Panc1 (cell line): ENCODE results near the gene KMT5B. TPM values are rescaled to one million over a fixed set of nuclear protein-coding genes. Genes with fewer than 3 reads are reported as not detected.

ENCODE experiments used
- ATAC-seq: fragments of 200-7000 bp; cut with Tn5 transposase; 2 replicates; pipeline ENCODE4 v1.9.1; 2020; ENCODE audit warnings: mild to moderate bottlenecking, moderate library complexity
- BruUV-seq: library from RNA; stranded (reverse); fragments of 400-500 nt; replicated peaks from 2 replicates; lab custom pipeline; 2021; lab: Mats Ljungman, UMichigan
- CTCF ChIA-PET: fragments of 300-600 bp; sonication (Branson Sonifier 250); formaldehyde crosslinking; loops from one replicate; lab custom pipeline; 2022; ENCODE audit warnings: antibody characterized with exemption; lab: Charles Lee
- POLR2A ChIA-PET: fragments of 300-600 bp; sonication (Branson Sonifier 250); formaldehyde crosslinking; loops from one replicate; lab custom pipeline; 2022; ENCODE audit warnings: antibody characterized with exemption; lab: Charles Lee
- DNase-seq: peaks from one replicate; pipeline ENCODE4 v3.0.0-alpha.2; 2010; ENCODE audit warnings: low read depth, low spot score
- H3K27ac ChIP-seq: 2 replicates; pipeline ENCODE4 v1.5.1; 2011; ENCODE audit warnings: mild to moderate bottlenecking, low read length, inconsistent platforms
- H3K27me3 ChIP-seq: fragments of 200-500 bp; sonication (Bioruptor generic); 2 replicates; pipeline ENCODE4 v1.6.0; 2014; ENCODE audit warnings: low read length, inconsistent platforms; ENCODE audit not compliant: control insufficient read depth, insufficient read depth
- H3K36me3 ChIP-seq: fragments of 200-500 bp; sonication (Bioruptor generic); 2 replicates; pipeline ENCODE4 v1.5.1; 2014; ENCODE audit warnings: inconsistent platforms, mild to moderate bottlenecking, low read length, moderate library complexity; ENCODE audit not compliant: control insufficient read depth, insufficient read depth
- H3K4me1 ChIP-seq: 2 replicates; pipeline ENCODE4 v1.5.1; 2011; ENCODE audit warnings: inconsistent platforms, mild to moderate bottlenecking, low read length, moderate library complexity; ENCODE audit not compliant: control insufficient read depth, insufficient read depth
- H3K4me3 ChIP-seq, 2 experiments: 2 replicates each; pipeline ENCODE4 v1.5.1; 2011 to 2012; ENCODE audit warnings: low read depth in 2 of 2, low read length in 2 of 2, mild to moderate bottlenecking in 2 of 2, inconsistent platforms in 1 of 2, moderate library complexity in 1 of 2
- H3K9me3 ChIP-seq: fragments of 200-500 bp; sonication (Bioruptor generic); 2 replicates; pipeline ENCODE4 v1.5.1; 2014; ENCODE audit warnings: low read depth, mild to moderate bottlenecking, inconsistent platforms, low read length, moderate library complexity; ENCODE audit not compliant: control insufficient read depth, insufficient read depth
- POLR2AphosphoS5 ChIP-seq: IDR thresholded peaks from 2 replicates; pipeline ENCODE4 v1.6.1; 2012; ENCODE audit warnings: mild to moderate bottlenecking, low read depth, low read length, moderate library complexity
- SIN3A ChIP-seq: IDR thresholded peaks from 2 replicates; pipeline ENCODE4 v1.6.1; 2012; ENCODE audit warnings: low read depth, mild to moderate bottlenecking, low read length, moderate library complexity, borderline replicate concordance; ENCODE audit not compliant: insufficient read depth
- TCF7L2 ChIP-seq: IDR thresholded peaks from 2 replicates; pipeline ENCODE4 v1.6.1; 2011; ENCODE audit warnings: mild to moderate bottlenecking, low read depth, low read length, inconsistent platforms
- in situ Hi-C: cut with HindIII; loops from 2 replicates; pipeline ENCODE4 v1.10.0; 2016; ENCODE audit warnings: low sequenced_read_pairs, low pct_unique_long_range_greater_than_20kb
- intact Hi-C: fragments of 100-400 bp; cut with micrococcal nuclease; formaldehyde crosslinking; loops from one replicate; pipeline ENCODE4 v1.10.0; 2022; ENCODE audit not compliant: unreplicated experiment
- total RNA-seq: library from RNA; stranded (reverse); gene quantifications from one replicate; pipeline ENCODE4 v1.2.1, GENCODE V29; 2021; ENCODE audit not compliant: unreplicated experiment
- TF ChIP-seq, protein P1 (sequence below): fragments of 450-650 bp; IDR thresholded peaks from 2 replicates; pipeline ENCODE4 v1.5.1; 2017; ENCODE audit warnings: mild to moderate bottlenecking
- TF ChIP-seq, protein P2 (sequence below), 2 experiments: IDR thresholded peaks; 2 replicates each; pipeline ENCODE4 v1.6.1; 2011 to 2012; ENCODE audit warnings: low read depth in 2 of 2, control low read depth in 1 of 2, low read length in 1 of 2, mild to moderate bottlenecking in 1 of 2, moderate library complexity in 1 of 2; ENCODE audit not compliant: insufficient read depth in 1 of 2

The KMT5B gene
- total RNA-seq, 1 experiment from 2014 or later: 48.6 TPM

DNA sequence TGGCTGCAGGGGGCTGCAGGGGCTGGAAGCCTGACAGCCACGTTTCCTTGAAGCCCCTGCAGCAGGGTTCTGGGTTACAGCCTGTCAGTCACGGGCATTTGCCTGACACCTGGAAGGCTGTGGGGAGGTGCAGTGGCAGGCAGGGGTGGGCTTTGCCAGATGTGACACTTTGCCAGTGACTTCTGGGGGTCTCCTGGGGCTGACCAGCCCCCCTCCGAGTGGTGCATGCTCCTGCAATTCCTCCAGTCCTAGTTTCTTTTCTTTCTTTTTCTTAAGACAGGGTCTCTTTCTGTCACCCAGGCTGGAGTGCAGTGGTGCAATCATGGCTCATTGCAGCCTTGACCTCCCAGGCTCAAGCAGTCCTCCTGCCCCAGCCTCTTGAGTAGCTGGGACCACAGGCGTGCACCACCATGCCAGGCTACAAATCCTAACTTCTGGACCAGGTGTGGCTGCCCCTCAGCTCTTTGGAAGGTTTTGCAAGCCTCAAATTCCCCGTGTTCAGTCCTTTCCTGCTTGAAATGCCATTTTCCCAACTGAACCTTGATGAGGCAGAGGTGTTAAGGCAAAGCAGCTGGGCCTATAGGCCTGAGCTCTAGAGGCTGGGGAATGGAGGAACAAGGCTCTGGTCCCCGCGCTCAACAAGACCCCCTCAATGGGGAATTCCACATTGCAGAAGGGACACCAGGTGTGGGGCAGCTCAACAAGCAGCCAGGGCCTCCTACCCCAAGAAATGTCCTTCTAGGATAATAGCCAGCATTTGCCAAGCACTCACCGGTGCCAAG is 71.7 kb downstream of the KMT5B start:
- no peaks in the 10 kb centered on the region for H3K9me3 ChIP-seq
- peaks cover 32% of the 10 kb centered on the region for H3K4me1 ChIP-seq
- H3K27me3 ChIP-seq: no peaks in the 10 kb centered on the region
- TF ChIP-seq, protein P1, sequence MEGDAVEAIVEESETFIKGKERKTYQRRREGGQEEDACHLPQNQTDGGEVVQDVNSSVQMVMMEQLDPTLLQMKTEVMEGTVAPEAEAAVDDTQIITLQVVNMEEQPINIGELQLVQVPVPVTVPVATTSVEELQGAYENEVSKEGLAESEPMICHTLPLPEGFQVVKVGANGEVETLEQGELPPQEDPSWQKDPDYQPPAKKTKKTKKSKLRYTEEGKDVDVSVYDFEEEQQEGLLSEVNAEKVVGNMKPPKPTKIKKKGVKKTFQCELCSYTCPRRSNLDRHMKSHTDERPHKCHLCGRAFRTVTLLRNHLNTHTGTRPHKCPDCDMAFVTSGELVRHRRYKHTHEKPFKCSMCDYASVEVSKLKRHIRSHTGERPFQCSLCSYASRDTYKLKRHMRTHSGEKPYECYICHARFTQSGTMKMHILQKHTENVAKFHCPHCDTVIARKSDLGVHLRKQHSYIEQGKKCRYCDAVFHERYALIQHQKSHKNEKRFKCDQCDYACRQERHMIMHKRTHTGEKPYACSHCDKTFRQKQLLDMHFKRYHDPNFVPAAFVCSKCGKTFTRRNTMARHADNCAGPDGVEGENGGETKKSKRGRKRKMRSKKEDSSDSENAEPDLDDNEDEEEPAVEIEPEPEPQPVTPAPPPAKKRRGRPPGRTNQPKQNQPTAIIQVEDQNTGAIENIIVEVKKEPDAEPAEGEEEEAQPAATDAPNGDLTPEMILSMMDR: no peak
- TF ChIP-seq POLR2AphosphoS5: no peak
- TF ChIP-seq SIN3A: no peak
- no peak for TF ChIP-seq TCF7L2
- TF ChIP-seq, protein P2, sequence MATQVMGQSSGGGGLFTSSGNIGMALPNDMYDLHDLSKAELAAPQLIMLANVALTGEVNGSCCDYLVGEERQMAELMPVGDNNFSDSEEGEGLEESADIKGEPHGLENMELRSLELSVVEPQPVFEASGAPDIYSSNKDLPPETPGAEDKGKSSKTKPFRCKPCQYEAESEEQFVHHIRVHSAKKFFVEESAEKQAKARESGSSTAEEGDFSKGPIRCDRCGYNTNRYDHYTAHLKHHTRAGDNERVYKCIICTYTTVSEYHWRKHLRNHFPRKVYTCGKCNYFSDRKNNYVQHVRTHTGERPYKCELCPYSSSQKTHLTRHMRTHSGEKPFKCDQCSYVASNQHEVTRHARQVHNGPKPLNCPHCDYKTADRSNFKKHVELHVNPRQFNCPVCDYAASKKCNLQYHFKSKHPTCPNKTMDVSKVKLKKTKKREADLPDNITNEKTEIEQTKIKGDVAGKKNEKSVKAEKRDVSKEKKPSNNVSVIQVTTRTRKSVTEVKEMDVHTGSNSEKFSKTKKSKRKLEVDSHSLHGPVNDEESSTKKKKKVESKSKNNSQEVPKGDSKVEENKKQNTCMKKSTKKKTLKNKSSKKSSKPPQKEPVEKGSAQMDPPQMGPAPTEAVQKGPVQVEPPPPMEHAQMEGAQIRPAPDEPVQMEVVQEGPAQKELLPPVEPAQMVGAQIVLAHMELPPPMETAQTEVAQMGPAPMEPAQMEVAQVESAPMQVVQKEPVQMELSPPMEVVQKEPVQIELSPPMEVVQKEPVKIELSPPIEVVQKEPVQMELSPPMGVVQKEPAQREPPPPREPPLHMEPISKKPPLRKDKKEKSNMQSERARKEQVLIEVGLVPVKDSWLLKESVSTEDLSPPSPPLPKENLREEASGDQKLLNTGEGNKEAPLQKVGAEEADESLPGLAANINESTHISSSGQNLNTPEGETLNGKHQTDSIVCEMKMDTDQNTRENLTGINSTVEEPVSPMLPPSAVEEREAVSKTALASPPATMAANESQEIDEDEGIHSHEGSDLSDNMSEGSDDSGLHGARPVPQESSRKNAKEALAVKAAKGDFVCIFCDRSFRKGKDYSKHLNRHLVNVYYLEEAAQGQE (IDR thresholded peaks at IDR 0.05; ENCODE audit: insufficient read depth in 1 of 2, low read depth in 2 of 2, low read length in 1 of 2): no peak
- POLR2A ChIA-PET: no interaction called here
- peak overlapping the region; percentile 37 for H3K27ac ChIP-seq
- in situ Hi-C loops (no loop called here), intact Hi-C loops (no loop called here)
- ATAC-seq: no peak
- H3K36me3 ChIP-seq: no peaks in the 10 kb centered on the region
- no peak overlapping the region for H3K4me3 ChIP-seq
- DNase-seq: no peak
- BruUV-seq: no TSS peak
- CTCF ChIA-PET: interaction anchor here (0.6 kb wide), 1 partner anchor 69 kb away, joined by 6 read pairs; no protein-coding TSS in a partner anchor

DNA sequence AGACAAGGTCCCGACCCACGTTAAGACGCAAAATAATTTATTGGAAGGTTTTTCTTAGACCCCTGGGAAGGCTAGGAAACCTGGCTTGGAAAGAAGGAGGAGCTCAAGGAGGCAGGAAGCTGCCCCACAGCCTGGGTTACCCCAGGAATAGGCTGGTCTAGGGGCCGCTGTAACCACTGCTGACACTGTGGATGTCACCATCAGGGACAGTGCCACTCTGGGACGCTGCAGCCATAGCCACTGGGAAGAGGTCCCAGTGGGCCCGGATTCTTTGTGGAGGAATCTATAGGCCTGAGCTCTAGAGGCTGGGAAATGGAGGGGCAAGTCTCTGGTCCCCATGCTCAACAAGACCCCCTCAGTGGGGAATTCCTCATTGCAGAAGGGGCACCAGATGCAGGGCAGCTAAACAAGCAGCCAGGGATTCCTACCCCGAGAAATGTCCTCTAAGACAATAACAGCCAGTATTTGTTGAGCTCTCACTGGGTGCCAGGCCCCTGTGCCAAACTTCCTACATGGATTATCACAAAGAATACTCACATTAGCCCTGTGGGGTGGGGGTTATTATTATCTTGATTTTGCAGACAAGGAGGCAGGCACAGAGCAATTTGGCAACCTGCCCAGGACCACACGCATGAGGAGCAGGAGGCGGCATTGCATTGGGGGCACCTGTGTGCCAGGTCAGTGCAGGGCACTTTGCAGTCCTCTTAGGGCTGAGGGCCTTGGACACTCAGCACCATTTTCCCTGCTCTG is 72.4 kb downstream of the KMT5B start:
- Histone ChIP-seq H3K27me3 (no peaks in the 10 kb centered on the region), H3K4me3 (no peak overlapping the region), H3K9me3 (no peaks in the 10 kb centered on the region), H3K27ac (peak overlapping the region; percentile 0; the same call in 1 of the 2 replicates), H3K36me3 (no peaks in the 10 kb centered on the region), H3K4me1 (peaks cover 25% of the 10 kb centered on the region)
- DNase-seq (no peak), ATAC-seq (no peak)
- TF ChIP-seq, protein P1: no peak
- TF ChIP-seq TCF7L2: no peak
- no peak for TF ChIP-seq POLR2AphosphoS5
- TF ChIP-seq, protein P2 (IDR thresholded peaks at IDR 0.05; ENCODE audit: insufficient read depth in 1 of 2, low read depth in 2 of 2, low read length in 1 of 2): no peak
- TF ChIP-seq SIN3A: no peak
- POLR2A ChIA-PET: no interaction called here
- BruUV-seq: no TSS peak
- in situ Hi-C loops: no loop called here
- intact Hi-C loops: no loop called here
- CTCF ChIA-PET: interaction anchor here (0.6 kb wide), 1 partner anchor 69 kb away, joined by 6 read pairs; no protein-coding TSS in a partner anchor
